ENCODE results near the gene SPEN.

GRCh38 chr1:15915991-15916390 is 68.5 kb downstream of the SPEN start:
- TF ChIP-seq, protein P1, sequence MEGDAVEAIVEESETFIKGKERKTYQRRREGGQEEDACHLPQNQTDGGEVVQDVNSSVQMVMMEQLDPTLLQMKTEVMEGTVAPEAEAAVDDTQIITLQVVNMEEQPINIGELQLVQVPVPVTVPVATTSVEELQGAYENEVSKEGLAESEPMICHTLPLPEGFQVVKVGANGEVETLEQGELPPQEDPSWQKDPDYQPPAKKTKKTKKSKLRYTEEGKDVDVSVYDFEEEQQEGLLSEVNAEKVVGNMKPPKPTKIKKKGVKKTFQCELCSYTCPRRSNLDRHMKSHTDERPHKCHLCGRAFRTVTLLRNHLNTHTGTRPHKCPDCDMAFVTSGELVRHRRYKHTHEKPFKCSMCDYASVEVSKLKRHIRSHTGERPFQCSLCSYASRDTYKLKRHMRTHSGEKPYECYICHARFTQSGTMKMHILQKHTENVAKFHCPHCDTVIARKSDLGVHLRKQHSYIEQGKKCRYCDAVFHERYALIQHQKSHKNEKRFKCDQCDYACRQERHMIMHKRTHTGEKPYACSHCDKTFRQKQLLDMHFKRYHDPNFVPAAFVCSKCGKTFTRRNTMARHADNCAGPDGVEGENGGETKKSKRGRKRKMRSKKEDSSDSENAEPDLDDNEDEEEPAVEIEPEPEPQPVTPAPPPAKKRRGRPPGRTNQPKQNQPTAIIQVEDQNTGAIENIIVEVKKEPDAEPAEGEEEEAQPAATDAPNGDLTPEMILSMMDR (IDR thresholded peaks at IDR 0.05; ENCODE audit: insufficient read depth, low read depth, low read length), result no peak
- no peak for TF ChIP-seq EZH2 (IDR thresholded peaks at IDR 0.05; ENCODE audit: insufficient read depth, low read length)

Measured in astrocyte (in vitro differentiated cells and primary cell).